HG02623 (cell line): ENCODE results near the gene ATP5PO.

Experiments
- ATAC-seq: cut with Tn5 transposase; IDR thresholded peaks from one replicate; pipeline ENCODE4 v1.9.1; 2021; ENCODE audit warnings: moderate library complexity; ENCODE audit not compliant: unreplicated experiment

ATP5PO gene

GRCh38 chr21:33901412-33902288 lies 14.0 kb downstream of the ATP5PO start:
- ATAC-seq, result no peak

GRCh38 chr21:33899199-33899598 lies 16.4 kb downstream of the ATP5PO start:
- no peak for ATAC-seq

- ATAC-seq, result no peak
Observed at GRCh38 chr21:33898586-33898985, 17.0 kb downstream of the ATP5PO start.

- no peak for ATAC-seq
Observed at GRCh38 chr21:33897739-33898138, 17.9 kb downstream of the ATP5PO start.

- ATAC-seq, result no peak
Observed at GRCh38 chr21:33897098-33897497, 18.5 kb downstream of the ATP5PO start.

GRCh38 chr21:33896691-33897090 lies 18.9 kb downstream of the ATP5PO start:
- no peak for ATAC-seq

- ATAC-seq, result no peak
Observed at GRCh38 chr21:33895356-33895755, 20.2 kb downstream of the ATP5PO start.

- ATAC-seq, result no peak
Observed at GRCh38 chr21:33894736-33895288, 20.8 kb downstream of the ATP5PO start.

- ATAC-seq, result no peak
Observed at GRCh38 chr21:33893917-33894316, 21.7 kb downstream of the ATP5PO start.

GRCh38 chr21:33892853-33893252 lies 22.8 kb downstream of the ATP5PO start:
- ATAC-seq, result no peak

- ATAC-seq, result no peak
Observed at GRCh38 chr21:33890187-33890586, 25.4 kb downstream of the ATP5PO start.

GRCh38 chr21:33886321-33886720 lies 29.3 kb downstream of the ATP5PO start:
- ATAC-seq, result no peak

GRCh38 chr21:33885172-33885514 lies 30.5 kb downstream of the ATP5PO start:
- ATAC-seq, result no peak

GRCh38 chr21:33884376-33885171 lies 31.0 kb downstream of the ATP5PO start:
- ATAC-seq, result no peak

- ATAC-seq, result no peak
Observed at GRCh38 chr21:33883118-33883517, 32.5 kb downstream of the ATP5PO start.

- ATAC-seq, result no peak
Observed at GRCh38 chr21:33881689-33882440, 33.7 kb downstream of the ATP5PO start.

GRCh38 chr21:33880626-33881025 lies 35.0 kb downstream of the ATP5PO start:
- no peak for ATAC-seq

- no peak for ATAC-seq
Observed at GRCh38 chr21:33878824-33879223, 36.8 kb downstream of the ATP5PO start.

GRCh38 chr21:33875026-33875695 lies 40.4 kb downstream of the ATP5PO start:
- ATAC-seq, result no peak

- no peak for ATAC-seq
Observed at GRCh38 chr21:33874161-33874560, 41.4 kb downstream of the ATP5PO start.
